DOHH2 (cell line): ENCODE measurements around the gene CARD6.

Experiments used
- EZH2phosphoT487 ChIP-seq: fragments of 200-600 bp; sonication (generic); IDR thresholded peaks from 2 replicates; pipeline ENCODE4 v1.6.1; 2017; ENCODE audit warnings: borderline replicate concordance, mild to moderate bottlenecking, antibody characterized with exemption, low read length, moderate library complexity, mixed read lengths
- TF ChIP-seq, protein P1 (sequence below): fragments of 200-600 bp; sonication (generic); IDR thresholded peaks from one replicate; pipeline ENCODE4 v1.5.1; 2014; ENCODE audit warnings: antibody characterized with exemption, mild to moderate bottlenecking, low read depth, low read length; ENCODE audit not compliant: poor library complexity, severe bottlenecking

GRCh38 chr5:40831346-40832210 is 9.6 kb upstream of the CARD6 start:
- TF ChIP-seq, protein P1, sequence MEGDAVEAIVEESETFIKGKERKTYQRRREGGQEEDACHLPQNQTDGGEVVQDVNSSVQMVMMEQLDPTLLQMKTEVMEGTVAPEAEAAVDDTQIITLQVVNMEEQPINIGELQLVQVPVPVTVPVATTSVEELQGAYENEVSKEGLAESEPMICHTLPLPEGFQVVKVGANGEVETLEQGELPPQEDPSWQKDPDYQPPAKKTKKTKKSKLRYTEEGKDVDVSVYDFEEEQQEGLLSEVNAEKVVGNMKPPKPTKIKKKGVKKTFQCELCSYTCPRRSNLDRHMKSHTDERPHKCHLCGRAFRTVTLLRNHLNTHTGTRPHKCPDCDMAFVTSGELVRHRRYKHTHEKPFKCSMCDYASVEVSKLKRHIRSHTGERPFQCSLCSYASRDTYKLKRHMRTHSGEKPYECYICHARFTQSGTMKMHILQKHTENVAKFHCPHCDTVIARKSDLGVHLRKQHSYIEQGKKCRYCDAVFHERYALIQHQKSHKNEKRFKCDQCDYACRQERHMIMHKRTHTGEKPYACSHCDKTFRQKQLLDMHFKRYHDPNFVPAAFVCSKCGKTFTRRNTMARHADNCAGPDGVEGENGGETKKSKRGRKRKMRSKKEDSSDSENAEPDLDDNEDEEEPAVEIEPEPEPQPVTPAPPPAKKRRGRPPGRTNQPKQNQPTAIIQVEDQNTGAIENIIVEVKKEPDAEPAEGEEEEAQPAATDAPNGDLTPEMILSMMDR, result no peak
- TF ChIP-seq EZH2phosphoT487, result no peak
